Liver (tissue), 9 donors: Measurements from ENCODE around the gene CHKB. TPM values are rescaled to one million over a fixed set of nuclear protein-coding genes. Genes with fewer than 3 reads are reported as not detected.

ENCODE experiments used
- DNase-seq: peaks from one replicate; pipeline ENCODE4 v3.0.0-alpha.2; 2017; ENCODE audit warnings: low spot score
- H3K27ac ChIP-seq, 2 donors: one replicate each; pipeline ENCODE4 v1.7.0; 2013; ENCODE audit warnings: inconsistent platforms in 2 of 2, low read length in 2 of 2, control low read depth in 1 of 2, low read depth in 1 of 2, mild to moderate bottlenecking in 1 of 2
- H3K27me3 ChIP-seq, 4 donors: one replicate each; pipeline versions ENCODE4 v1.6.1 to v1.7.0; 2013; ENCODE audit warnings: low read length in 3 of 4, inconsistent platforms in 1 of 4, mild to moderate bottlenecking in 1 of 4, moderate library complexity in 1 of 4; ENCODE audit not compliant: control insufficient read depth in 4 of 4, insufficient read depth in 4 of 4
- H3K36me3 ChIP-seq, 4 donors: one replicate each; pipeline versions ENCODE4 v1.6.1 to v1.7.0; 2013; ENCODE audit warnings: low read length in 3 of 4, mild to moderate bottlenecking in 3 of 4, low read depth in 1 of 4, moderate library complexity in 1 of 4; ENCODE audit not compliant: control insufficient read depth in 4 of 4, insufficient read depth in 3 of 4
- H3K4me1 ChIP-seq, 4 donors: one replicate each; pipeline versions ENCODE4 v1.6.1 to v1.7.0; 2013; ENCODE audit warnings: low read length in 3 of 4, mild to moderate bottlenecking in 3 of 4, moderate library complexity in 1 of 4; ENCODE audit not compliant: control insufficient read depth in 4 of 4, insufficient read depth in 4 of 4
- H3K4me3 ChIP-seq, 3 donors: one replicate each; pipeline versions ENCODE4 v1.6.1 to v1.7.0; 2013; ENCODE audit warnings: low read length in 3 of 3, control low read depth in 1 of 3, low read depth in 1 of 3, mild to moderate bottlenecking in 1 of 3
- H3K9ac ChIP-seq, 2 donors: one replicate each; pipeline ENCODE4 v1.7.0; 2013; ENCODE audit warnings: low read length in 2 of 2, mild to moderate bottlenecking in 2 of 2, moderate library complexity in 2 of 2, control low read depth in 1 of 2, low read depth in 1 of 2
- H3K9me3 ChIP-seq, 4 donors: one replicate each; pipeline versions ENCODE4 v1.6.1 to v1.7.0; 2013; ENCODE audit warnings: low read length in 3 of 4; ENCODE audit not compliant: control insufficient read depth in 4 of 4
- CTCF ChIP-seq: fragments of 150-350 bp; IDR thresholded peaks from 2 replicates; pipeline ENCODE4 v1.5.1; 2017; ENCODE audit warnings: improper control_type of control experiment, low read depth, low read length; ENCODE audit not compliant: missing input control
- EGR1 ChIP-seq, 2 donors: IDR thresholded peaks; 2 replicates each; pipeline ENCODE4 v1.6.1; 2016 to 2018; ENCODE audit warnings: antibody characterized with exemption in 2 of 2, low read depth in 2 of 2
- FOXA1 ChIP-seq: IDR thresholded peaks from 2 replicates; pipeline ENCODE4 v1.6.1; 2016; ENCODE audit warnings: antibody characterized with exemption
- FOXA2 ChIP-seq: IDR thresholded peaks from 2 replicates; pipeline ENCODE4 v1.6.1; 2016; ENCODE audit warnings: antibody characterized with exemption
- GABPA ChIP-seq, 2 donors: IDR thresholded peaks in 1 of 2; conservative IDR thresholded peaks in 1 of 2; 2 replicates each; pipeline ENCODE4 v1.6.1; 2016; ENCODE audit warnings: antibody characterized with exemption in 2 of 2, mild to moderate bottlenecking in 1 of 2, moderate library complexity in 1 of 2
- HNF4A ChIP-seq, 2 donors: conservative IDR thresholded peaks; 2 replicates each; pipeline ENCODE4 v1.6.1; 2016; ENCODE audit warnings: antibody characterized with exemption in 2 of 2, mild to moderate bottlenecking in 2 of 2
- HNF4G ChIP-seq: IDR thresholded peaks from 2 replicates; pipeline ENCODE4 v1.6.1; 2016; ENCODE audit warnings: antibody characterized with exemption
- JUND ChIP-seq, 2 donors: IDR thresholded peaks; 2 replicates each; pipeline ENCODE4 v1.6.1; 2016; ENCODE audit warnings: antibody characterized with exemption in 2 of 2
- MAX ChIP-seq: IDR thresholded peaks from 2 replicates; pipeline ENCODE4 v1.6.1; 2016; ENCODE audit warnings: antibody characterized with exemption
- NR2F2 ChIP-seq: IDR thresholded peaks from 2 replicates; pipeline ENCODE4 v1.6.1; 2016; ENCODE audit warnings: antibody characterized with exemption
- RAD21 ChIP-seq, 2 donors: IDR thresholded peaks; 2 replicates each; pipeline ENCODE4 v1.6.1; 2016; ENCODE audit warnings: antibody characterized with exemption in 2 of 2, mild to moderate bottlenecking in 2 of 2
- RXRA ChIP-seq, 2 donors: IDR thresholded peaks; 2 replicates each; pipeline ENCODE4 v1.6.1; 2017 to 2018; ENCODE audit warnings: antibody characterized with exemption in 2 of 2, mild to moderate bottlenecking in 1 of 2
- SP1 ChIP-seq: IDR thresholded peaks from 2 replicates; pipeline ENCODE4 v1.6.1; 2018; ENCODE audit warnings: antibody characterized with exemption, mild to moderate bottlenecking
- TAF1 ChIP-seq: conservative IDR thresholded peaks from 2 replicates; pipeline ENCODE4 v1.6.1; 2016; ENCODE audit warnings: antibody characterized with exemption, mild to moderate bottlenecking
- YY1 ChIP-seq: IDR thresholded peaks from 2 replicates; pipeline ENCODE4 v1.6.1; 2016; ENCODE audit warnings: antibody characterized with exemption, mild to moderate bottlenecking
- WGBS: extraction: QIAGEN DNeasy Blood & Tissue Kit; methylation state at CpG from one replicate; pipeline ENCODE4 v1.1.7; 2013; 5-methylcytosine and 5-hydroxymethylcytosine counted together
- polyA plus RNA-seq, 2 donors: library from polyadenylated mRNA; stranded (reverse) in 1 of 2; unstranded in 1 of 2; fragments of 200-250 nt in 1 of 2; fragments of >200 nt in 1 of 2; fragmentation: Nextera tagmentation in 1 of 2; extraction: Ambion mirVana in 1 of 2; gene quantifications; one replicate each; pipeline versions ENCODE4 v1.2.1 to v1.2.3, GENCODE V29; 2013 to 2015
- total RNA-seq, 2 donors: library from RNA; depleted of rRNA; stranded (reverse); fragments of >200 nt; gene quantifications; one replicate each; pipeline ENCODE4 v1.2.3, GENCODE V29; 2014
- TF ChIP-seq, protein P1 (sequence below): IDR thresholded peaks from 2 replicates; pipeline ENCODE4 v1.6.1; 2016; ENCODE audit warnings: antibody characterized with exemption
- TF ChIP-seq, protein P2 (sequence below): IDR thresholded peaks from 2 replicates; pipeline ENCODE4 v1.6.1; 2016; ENCODE audit warnings: antibody characterized with exemption
- donor health status: healthy.
- donor health status: healthy.
- donor health status: healthy.
- donor health status: healthy.
- donor health status: healthy.

CHKB gene
- total and polyA plus RNA-seq, 4 donors, result 17.9 to 24.2 (median 20.6) TPM

DNA sequence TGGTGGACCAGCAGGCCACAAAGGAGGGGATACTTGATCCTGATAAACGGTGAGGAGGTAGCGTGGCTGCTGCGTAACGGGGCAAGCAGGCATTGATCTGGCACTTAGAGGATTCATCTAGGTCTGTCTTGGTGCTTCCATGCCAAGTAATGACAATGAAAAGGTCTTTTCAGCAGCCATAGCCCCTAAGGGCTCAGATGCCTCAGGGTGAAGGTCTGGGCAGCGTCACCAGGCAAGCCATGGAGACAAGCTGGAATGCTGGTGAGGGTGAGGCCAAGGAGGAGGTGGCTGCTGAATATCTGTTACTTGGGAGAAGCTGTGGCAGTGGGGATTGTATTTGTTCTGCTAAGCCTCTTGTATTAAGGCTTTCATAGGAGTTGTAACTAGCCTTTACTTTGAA is 4.8 kb upstream of the CHKB start:
- Histone ChIP-seq H3K4me3 (no peak overlapping the region), H3K36me3 (no peaks in the 10 kb centered on the region), H3K9me3 (no peaks in the 10 kb centered on the region), H3K27ac (no peak overlapping the region), H3K27me3 (no peaks in the 10 kb centered on the region), H3K4me1 (peaks cover 0 to 8% (median 7%) of the 10 kb centered on the region in 4 donors), H3K9ac (no peak overlapping the region)
- DNase-seq, result no peak
- no peak for TF ChIP-seq HNF4G
- no peak for TF ChIP-seq CTCF
- no peak for TF ChIP-seq FOXA2
- no peak for TF ChIP-seq RAD21 (IDR thresholded peaks at IDR 0.05)
- TF ChIP-seq GABPA (IDR thresholded peaks at IDR 0.05 in 1 of 2, conservative IDR thresholded peaks at IDR 0.05 in 1 of 2), result no peak
- TF ChIP-seq, protein P1, sequence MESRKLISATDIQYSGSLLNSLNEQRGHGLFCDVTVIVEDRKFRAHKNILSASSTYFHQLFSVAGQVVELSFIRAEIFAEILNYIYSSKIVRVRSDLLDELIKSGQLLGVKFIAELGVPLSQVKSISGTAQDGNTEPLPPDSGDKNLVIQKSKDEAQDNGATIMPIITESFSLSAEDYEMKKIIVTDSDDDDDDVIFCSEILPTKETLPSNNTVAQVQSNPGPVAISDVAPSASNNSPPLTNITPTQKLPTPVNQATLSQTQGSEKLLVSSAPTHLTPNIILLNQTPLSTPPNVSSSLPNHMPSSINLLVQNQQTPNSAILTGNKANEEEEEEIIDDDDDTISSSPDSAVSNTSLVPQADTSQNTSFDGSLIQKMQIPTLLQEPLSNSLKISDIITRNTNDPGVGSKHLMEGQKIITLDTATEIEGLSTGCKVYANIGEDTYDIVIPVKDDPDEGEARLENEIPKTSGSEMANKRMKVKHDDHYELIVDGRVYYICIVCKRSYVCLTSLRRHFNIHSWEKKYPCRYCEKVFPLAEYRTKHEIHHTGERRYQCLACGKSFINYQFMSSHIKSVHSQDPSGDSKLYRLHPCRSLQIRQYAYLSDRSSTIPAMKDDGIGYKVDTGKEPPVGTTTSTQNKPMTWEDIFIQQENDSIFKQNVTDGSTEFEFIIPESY, result no peak
- no peak for TF ChIP-seq YY1
- no peak for TF ChIP-seq NR2F2
- TF ChIP-seq, protein P2, sequence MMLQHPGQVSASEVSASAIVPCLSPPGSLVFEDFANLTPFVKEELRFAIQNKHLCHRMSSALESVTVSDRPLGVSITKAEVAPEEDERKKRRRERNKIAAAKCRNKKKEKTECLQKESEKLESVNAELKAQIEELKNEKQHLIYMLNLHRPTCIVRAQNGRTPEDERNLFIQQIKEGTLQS, result no peak
- no peak for TF ChIP-seq EGR1 (IDR thresholded peaks at IDR 0.05; ENCODE audit: low read depth in 2 of 2)
- TF ChIP-seq FOXA1, result no peak
- TF ChIP-seq JUND (IDR thresholded peaks at IDR 0.05), result no peak
- TF ChIP-seq SP1, result no peak
- 96% methylated on average over 5 of the region's 5 CpGs for WGBS

DNA sequence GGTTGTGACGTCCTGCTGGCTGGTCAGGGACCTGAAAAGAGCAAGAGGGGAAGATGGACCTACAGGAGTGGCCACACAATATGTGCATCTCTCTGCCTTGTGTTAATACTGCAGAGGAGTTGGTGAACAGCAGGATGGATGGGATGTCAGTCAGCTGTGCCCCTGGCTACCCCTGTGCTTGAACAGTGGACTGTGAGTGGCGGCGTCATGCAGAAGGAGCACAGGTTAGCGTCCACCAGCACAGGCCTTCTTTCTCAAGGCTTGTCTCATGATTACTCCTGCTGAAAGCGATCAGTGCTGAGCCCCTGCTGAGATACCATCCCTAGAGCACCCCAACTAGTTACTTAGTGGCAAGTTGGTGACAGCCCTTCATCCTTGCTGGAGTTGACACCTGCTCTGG is 3.8 kb upstream of the CHKB start:
- Histone ChIP-seq H3K27me3 (no peaks in the 10 kb centered on the region), H3K4me1 (peaks cover 3 to 15% (median 14%) of the 10 kb centered on the region in 4 donors), H3K27ac (no peak overlapping the region), H3K9ac (no peak overlapping the region), H3K9me3 (no peaks in the 10 kb centered on the region), H3K4me3 (no peak overlapping the region), H3K36me3 (no peaks in the 10 kb centered on the region)
- 73% methylated on average over 5 of the region's 5 CpGs for WGBS
- no peak for DNase-seq
- TF ChIP-seq GABPA (IDR thresholded peaks at IDR 0.05 in 1 of 2, conservative IDR thresholded peaks at IDR 0.05 in 1 of 2) (no peak), YY1 (no peak), RXRA (IDR thresholded peaks at IDR 0.05) (no peak), TAF1 (no peak), RAD21 (IDR thresholded peaks at IDR 0.05) (no peak), SP1 (no peak), MAX (no peak), CTCF (no peak), HNF4A (conservative IDR thresholded peaks at IDR 0.05) (no peak), HNF4G (no peak)
- TF ChIP-seq, protein P1, result no peak
